HuH-7 (cell line): ENCODE data around the gene TMEM53.
"Not testable (repeated sequence)": the region's sequence is repeated elsewhere in the genome, so short reads cannot be mapped to it uniquely, and the experiment has no call there.

ENCODE experiments used
- DNase-seq: peaks from one replicate; pipeline ENCODE4 v3.0.0; 2011; ENCODE audit warnings: low spot score

The TMEM53 gene

GRCh38 chr1:44674113-44675000 lies at the start of gene TMEM53, which contains the start of gene ARMH1:
TMEM53 (minus strand) TSS chr1:44674481; CDS start chr1:44674391, 90 bp downstream.
ARMH1 (plus strand) TSS chr1:44674714; CDS start chr1:44689698, 14,984 bp downstream.
- peak; percentile 97 for DNase-seq

GRCh38 chr1:44723496-44724295 lies 49.4 kb upstream of the TMEM53 start:
- no peak for DNase-seq

- no peak for DNase-seq
Observed at GRCh38 chr1:44723064-44723463, 48.8 kb upstream of the TMEM53 start.

GRCh38 chr1:44721485-44722361 lies 47.4 kb upstream of the TMEM53 start:
- DNase-seq: no peak

- DNase-seq: no peak
Observed at GRCh38 chr1:44720281-44720680, 46.0 kb upstream of the TMEM53 start.

- no peak for DNase-seq
Observed at GRCh38 chr1:44719318-44719717, 45.0 kb upstream of the TMEM53 start.

GRCh38 chr1:44718091-44718490 lies 43.8 kb upstream of the TMEM53 start:
- DNase-seq: no peak

GRCh38 chr1:44717653-44718052 lies 43.4 kb upstream of the TMEM53 start:
- no peak for DNase-seq

- DNase-seq: no peak
Observed at GRCh38 chr1:44717156-44717555, 42.9 kb upstream of the TMEM53 start.

- peak; percentile 90 for DNase-seq
Observed at GRCh38 chr1:44714944-44715571, 40.8 kb upstream of the TMEM53 start.

- no peak for DNase-seq
Observed at GRCh38 chr1:44714532-44714931, 40.3 kb upstream of the TMEM53 start.

GRCh38 chr1:44713321-44713781 lies 39.1 kb upstream of the TMEM53 start:
- DNase-seq: no peak

- peak; percentile 57 for DNase-seq
Observed at GRCh38 chr1:44707959-44708831, 33.9 kb upstream of the TMEM53 start.

- DNase-seq: no peak
Observed at GRCh38 chr1:44707112-44707881, 33.0 kb upstream of the TMEM53 start.

GRCh38 chr1:44705938-44706337 lies 31.7 kb upstream of the TMEM53 start:
- DNase-seq: no peak

GRCh38 chr1:44705470-44705869 lies 31.2 kb upstream of the TMEM53 start:
- no peak for DNase-seq

GRCh38 chr1:44701141-44701573 lies 26.9 kb upstream of the TMEM53 start:
- peak; percentile 46 for DNase-seq

GRCh38 chr1:44700573-44700972 lies 26.3 kb upstream of the TMEM53 start:
- no peak for DNase-seq

- DNase-seq: not testable (repeated sequence)
Observed at GRCh38 chr1:44699375-44699774, 25.1 kb upstream of the TMEM53 start.
